K562 (cell line): ENCODE data around the gene ACTN4. TPM values are rescaled to one million over a fixed set of nuclear protein-coding genes. Genes with fewer than 3 reads are reported as not detected.

ENCODE experiments used
- HMG20B ChIP-seq: fragments of 250-450 bp; sonication (Bioruptor Pico); IDR thresholded peaks from 2 replicates; pipeline ENCODE4 v1.5.0; 2021; ENCODE audit warnings: mild to moderate bottlenecking
- KLF13 ChIP-seq: fragments of 450-650 bp; IDR thresholded peaks from 2 replicates; pipeline ENCODE4 v1.6.1; 2016; ENCODE audit warnings: missing genetic modification characterization, low read depth, mild to moderate bottlenecking, missing compliant biosample characterization, moderate library complexity, borderline replicate concordance
- MLLT1 ChIP-seq, 2 experiments: fragments of 450-650 bp; IDR thresholded peaks; 2 replicates each; pipeline ENCODE4 v1.6.1; 2016
- NCOA6 ChIP-seq: fragments of 450-650 bp; IDR thresholded peaks from 2 replicates; pipeline ENCODE4 v1.6.1; 2017; ENCODE audit warnings: mild to moderate bottlenecking
- NR2F6 ChIP-seq: fragments of 450-650 bp; formaldehyde crosslinking; IDR thresholded peaks from 2 replicates; pipeline ENCODE4 v1.4.0; 2020; ENCODE audit warnings: mild to moderate bottlenecking
- POLR2AphosphoS5 ChIP-seq: IDR thresholded peaks from 2 replicates; pipeline ENCODE4 v1.6.1; 2011; ENCODE audit warnings: mild to moderate bottlenecking, low read depth, low read length, moderate library complexity; ENCODE audit not compliant: control insufficient read depth, insufficient read depth
- REST ChIP-seq, 2 experiments: fragments of 450-650 bp; formaldehyde crosslinking in 1 of 2; IDR thresholded peaks; 2 replicates each; pipeline versions ENCODE4 v1.4.0 to v1.6.1; 2014 to 2020; ENCODE audit warnings: mild to moderate bottlenecking in 2 of 2, borderline replicate concordance in 1 of 2, low read depth in 1 of 2
- ZNF165 ChIP-seq: fragments of 250-450 bp; sonication (Bioruptor Pico); IDR thresholded peaks from 2 replicates; pipeline ENCODE4 v1.4.0; 2020; ENCODE audit warnings: borderline replicate concordance
- ZNF174 ChIP-seq: fragments of 250-450 bp; sonication (Bioruptor Pico); IDR thresholded peaks from 2 replicates; pipeline ENCODE4 v1.4.0; 2020; ENCODE audit warnings: mild to moderate bottlenecking
- polyA plus RNA-seq, 8 experiments: library from polyadenylated mRNA; depleted of rRNA in 4 of 8; stranded (reverse) in 5 of 8; unstranded in 3 of 8; fragments of >200 nt; fragmentation: Nextera tagmentation in 2 of 8; fragmentation: Illumina TruSeq in 1 of 8; extraction: Ambion mirVana in 2 of 8; extraction: Trizol in 1 of 8; gene quantifications; 2 replicates each; pipeline versions ENCODE4 v1.2.1 to v1.2.3, GENCODE V29; 2011 to 2014; ENCODE audit warnings: inconsistent platforms in 1 of 8, missing spikeins in 1 of 8
- total RNA-seq, 7 experiments: library from RNA; depleted of rRNA in 6 of 7; stranded (reverse); fragments of >200 nt in 6 of 7; fragmentation: Illumina TruSeq in 2 of 7; extraction: Trizol in 2 of 7; gene quantifications; 2 replicates each; pipeline versions ENCODE4 v1.2.1 to v1.2.3, GENCODE V29; 2011 to 2021; ENCODE audit warnings: low replicate concordance in 1 of 7

The ACTN4 gene
- total and polyA plus RNA-seq, 9 of the 15 experiments (the other 6 are each of a cell fraction or from before 2014, with no cell fraction given), result 3.1 to 385 (median 125) TPM

DNA sequence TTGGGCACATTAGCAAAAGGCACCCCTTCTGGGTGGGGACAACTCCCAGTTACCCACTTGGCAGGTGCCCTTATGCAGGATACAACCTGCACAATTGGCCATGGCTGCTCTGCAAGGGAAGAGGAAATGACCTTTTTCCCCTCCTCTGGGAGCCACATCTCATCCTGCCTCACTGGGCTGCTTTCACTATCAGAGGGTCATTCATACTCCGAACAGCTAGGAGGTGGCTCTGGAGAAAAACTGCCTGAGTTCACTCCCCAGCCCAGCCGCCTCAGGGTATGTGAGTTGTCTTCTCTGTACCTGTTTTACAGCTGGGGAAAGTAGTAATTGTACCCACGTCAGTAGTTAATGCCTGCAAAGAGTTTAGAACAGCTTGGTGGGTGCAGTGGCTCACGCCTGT, 7.1 kb upstream of the ACTN4 start (continued):
- no peak for TF ChIP-seq POLR2AphosphoS5
- no peak for TF ChIP-seq HMG20B (CRISPR knock-in tag)
- TF ChIP-seq KLF13 (tag), result no peak
- no peak for TF ChIP-seq MLLT1 (IDR thresholded peaks at IDR 0.05)
- no peak for TF ChIP-seq REST (IDR thresholded peaks at IDR 0.05; ENCODE audit: borderline replicate concordance)
- no peak for TF ChIP-seq REST (CRISPR knock-in tag; IDR thresholded peaks at IDR 0.05; ENCODE audit: low read depth)
- TF ChIP-seq ZNF165 (CRISPR knock-in tag), result no peak
- TF ChIP-seq NR2F6, result no peak
- TF ChIP-seq ZNF174 (CRISPR knock-in tag), result no peak
- no peak for TF ChIP-seq NCOA6
